CD4-positive, alpha-beta T cell treated with Interleukin-17A for 4 hours (primary cell): ENCODE data around the gene DMXL1.

Source experiments
- DNase-seq: peaks from one replicate; pipeline ENCODE4 v3.0.0-alpha.2; 2020; ENCODE audit warnings: mixed read lengths

Gene DMXL1

GRCh38 chr5:119271758-119272730 is 201.2 kb downstream of the DMXL1 start:
- no peak for DNase-seq

- peak; percentile 54 for DNase-seq
These were observed 202.5 kb downstream of the DMXL1 start for GRCh38 chr5:119273391-119273839.

- DNase-seq = no peak
These were observed 203.3 kb downstream of the DMXL1 start for GRCh38 chr5:119274030-119274766.

- peak; percentile 43 for DNase-seq
These were observed 203.9 kb downstream of the DMXL1 start for GRCh38 chr5:119274767-119275130.

GRCh38 chr5:119275146-119275545 is 204.3 kb downstream of the DMXL1 start:
- no peak for DNase-seq

GRCh38 chr5:119275601-119276173 is 204.8 kb downstream of the DMXL1 start:
- peak; percentile 48 for DNase-seq

- no peak for DNase-seq
These were observed 206.1 kb downstream of the DMXL1 start for GRCh38 chr5:119276978-119277377.

- no peak for DNase-seq
These were observed 208.2 kb downstream of the DMXL1 start for GRCh38 chr5:119279093-119279492.

GRCh38 chr5:119280380-119280779 is 209.5 kb downstream of the DMXL1 start:
- no peak for DNase-seq

GRCh38 chr5:119282628-119283027 is 211.7 kb downstream of the DMXL1 start:
- no peak for DNase-seq

GRCh38 chr5:119284031-119284430 is 213.1 kb downstream of the DMXL1 start:
- DNase-seq = no peak

GRCh38 chr5:119285070-119285916 is 214.4 kb downstream of the DMXL1 start:
- no peak for DNase-seq

- DNase-seq = peak; percentile 54
These were observed 215.9 kb downstream of the DMXL1 start for GRCh38 chr5:119286511-119287488.

- peak; percentile 72 for DNase-seq
These were observed 216.7 kb downstream of the DMXL1 start for GRCh38 chr5:119287547-119288111.

- no peak for DNase-seq
These were observed 217.6 kb downstream of the DMXL1 start for GRCh38 chr5:119288379-119289033.

GRCh38 chr5:119289438-119290044 is 218.7 kb downstream of the DMXL1 start:
- no peak for DNase-seq

- no peak for DNase-seq
These were observed 219.3 kb downstream of the DMXL1 start for GRCh38 chr5:119290161-119290569.

GRCh38 chr5:119290607-119291006 is 219.7 kb downstream of the DMXL1 start:
- DNase-seq = no peak

- no peak for DNase-seq
These were observed 220.2 kb downstream of the DMXL1 start for GRCh38 chr5:119291056-119291455.

GRCh38 chr5:119291877-119292276 is 221.0 kb downstream of the DMXL1 start:
- DNase-seq = no peak
